NK-92 (cell line): ENCODE measurements around the gene KRCC1.
"Not testable (repeated sequence)": the region's sequence is repeated elsewhere in the genome, so short reads cannot be mapped to it uniquely, and the experiment has no call there.

Experiments
- DNase-seq: peaks from one replicate; lab custom pipeline; 2025; ENCODE audit not compliant: unreplicated experiment; lab: John Stamatoyannopoulos, UW

KRCC1 gene

GRCh38 chr2:88003074-88003755 is 52.4 kb downstream of the KRCC1 start:
- DNase-seq = no peak

DNA sequence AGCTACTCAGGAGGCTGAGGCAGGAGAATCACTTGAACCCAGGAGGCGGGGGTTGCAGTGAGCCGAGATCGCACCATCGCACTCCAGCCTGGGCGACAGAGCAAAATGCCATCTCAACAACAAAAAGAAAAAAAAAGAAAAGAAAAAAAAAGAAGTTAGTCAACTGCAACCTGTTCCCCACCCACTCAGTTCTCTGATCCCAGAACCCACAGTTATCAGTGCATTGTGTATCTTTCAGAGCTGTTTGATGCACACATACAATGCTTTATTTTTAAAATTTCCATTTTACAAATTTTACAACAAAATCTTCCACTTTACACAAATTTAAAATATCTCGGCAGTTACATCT is 53.2 kb downstream of the KRCC1 start:
- no peak for DNase-seq

DNA sequence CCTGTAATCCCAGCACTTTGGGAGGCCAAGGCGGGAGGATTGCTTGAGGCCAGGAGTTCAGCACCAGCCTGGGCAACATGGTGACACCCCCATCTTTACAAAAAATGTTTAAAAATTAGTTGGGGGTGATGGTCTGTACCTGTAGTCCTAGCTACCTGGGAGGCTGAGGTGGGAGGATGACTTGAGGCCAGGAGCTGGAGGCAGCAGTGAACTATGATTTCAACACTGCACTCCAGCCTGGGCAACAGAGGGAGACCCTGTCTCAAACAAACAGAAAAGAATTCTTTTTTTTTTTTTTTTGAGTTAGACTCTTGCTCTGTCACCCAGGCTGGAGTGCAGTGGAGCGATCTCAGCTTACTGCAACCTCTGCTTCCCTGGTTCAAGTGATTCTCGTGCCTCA is 55.1 kb downstream of the KRCC1 start:
- not testable (repeated sequence) for DNase-seq

DNA sequence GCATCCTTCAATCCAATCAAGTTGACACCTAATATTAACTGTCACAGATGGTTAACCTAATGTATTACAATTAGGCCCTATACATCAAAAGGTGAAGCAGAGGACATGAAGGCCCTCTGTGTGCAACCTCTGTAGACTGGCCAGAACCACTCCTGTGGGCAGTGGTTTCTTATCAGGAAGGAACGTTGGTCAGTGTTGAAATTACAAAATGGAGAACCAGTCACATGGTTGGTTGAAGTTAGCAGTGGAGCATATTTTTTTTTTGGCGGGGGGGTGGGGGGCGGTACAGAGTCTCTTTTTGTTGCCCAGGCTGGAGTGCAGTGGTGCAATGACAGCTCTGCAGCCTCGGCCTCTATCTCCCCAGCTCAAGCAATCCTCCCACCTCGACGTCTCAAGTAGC is 59.0 kb downstream of the KRCC1 start:
- DNase-seq = no peak

DNA sequence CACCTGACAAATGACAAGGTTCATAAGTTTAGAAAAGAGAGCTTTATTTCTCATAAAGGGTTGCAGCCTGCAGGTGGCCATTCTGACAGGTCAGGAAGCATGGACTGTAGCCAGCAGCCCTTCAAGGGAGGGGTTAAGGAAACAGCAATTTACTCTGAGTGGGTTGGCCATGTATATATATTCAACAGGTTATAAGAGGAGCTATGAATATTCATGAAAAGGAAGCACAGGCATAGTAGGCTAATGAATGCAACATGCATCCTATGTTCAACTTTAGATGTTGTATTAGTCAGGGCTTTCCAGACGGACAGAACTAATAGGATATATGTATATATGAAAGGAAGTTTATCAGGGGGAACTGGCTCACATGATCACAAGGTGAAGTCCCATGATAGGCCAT is 59.8 kb downstream of the KRCC1 start:
- no peak for DNase-seq

DNA sequence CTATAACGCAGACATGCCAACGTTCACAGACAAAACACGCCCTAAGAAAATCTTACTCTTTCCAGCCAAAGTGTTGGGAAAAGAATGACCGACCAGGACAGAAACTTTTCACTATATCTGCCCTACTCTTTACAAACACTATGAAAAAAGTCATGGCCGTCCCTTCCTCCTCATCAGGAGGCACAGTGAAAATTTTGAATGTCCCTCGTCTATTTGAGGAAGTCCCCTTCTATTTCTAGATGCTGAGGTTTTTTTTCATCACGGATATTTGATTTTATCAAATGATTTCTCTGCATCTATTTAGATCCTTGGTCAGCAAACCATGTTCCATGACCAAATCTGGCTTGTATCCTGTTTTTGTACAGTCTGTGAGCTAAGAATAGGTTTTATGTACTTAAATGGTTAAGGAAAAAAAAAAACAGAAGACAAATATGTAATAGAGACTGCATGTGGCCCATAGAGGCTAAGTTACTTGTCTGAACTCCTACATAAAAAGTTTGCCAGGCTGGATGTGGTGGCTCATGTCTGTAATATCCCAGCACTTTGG is 61.2 kb downstream of the KRCC1 start:
- DNase-seq = not testable (repeated sequence)

DNA sequence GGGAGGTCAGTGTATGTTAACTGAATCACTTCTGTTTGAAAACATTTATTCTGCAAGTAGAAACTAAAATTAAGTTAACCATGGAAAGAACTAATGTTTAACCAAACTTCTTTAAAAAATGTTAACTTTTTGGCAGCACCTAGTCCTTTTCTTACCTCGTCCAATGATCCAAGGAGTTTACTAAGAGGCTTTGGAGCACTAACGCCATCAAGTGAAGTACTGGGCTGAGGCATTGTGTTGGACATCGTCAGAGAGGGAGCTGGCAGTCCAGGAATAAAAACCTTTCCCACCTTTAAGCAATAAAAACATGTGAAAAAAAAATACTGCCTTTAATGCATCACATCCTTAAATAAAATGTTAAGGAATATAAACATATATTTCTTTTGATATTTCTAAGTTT is 63.0 kb downstream of the KRCC1 start:
- not testable (repeated sequence) for DNase-seq

DNA sequence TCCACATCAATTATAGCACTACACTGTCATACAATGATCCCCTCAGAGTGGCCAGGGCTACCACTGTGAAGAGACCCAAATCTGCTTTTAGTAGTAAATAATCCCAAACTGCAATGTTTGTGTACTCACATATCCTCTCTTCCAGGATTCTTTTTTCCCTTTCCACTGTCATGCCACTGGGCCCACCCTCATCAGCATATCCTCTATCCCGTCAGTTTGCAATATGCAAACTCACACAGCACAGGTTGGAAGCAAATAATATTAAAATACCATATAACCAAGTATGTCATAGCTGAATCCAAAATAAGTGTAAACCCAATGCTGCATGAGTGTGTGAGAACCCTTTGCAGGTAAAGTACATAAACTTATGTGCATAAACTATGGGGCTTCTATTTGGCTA is 68.1 kb downstream of the KRCC1 start:
- not testable (repeated sequence) for DNase-seq

DNA sequence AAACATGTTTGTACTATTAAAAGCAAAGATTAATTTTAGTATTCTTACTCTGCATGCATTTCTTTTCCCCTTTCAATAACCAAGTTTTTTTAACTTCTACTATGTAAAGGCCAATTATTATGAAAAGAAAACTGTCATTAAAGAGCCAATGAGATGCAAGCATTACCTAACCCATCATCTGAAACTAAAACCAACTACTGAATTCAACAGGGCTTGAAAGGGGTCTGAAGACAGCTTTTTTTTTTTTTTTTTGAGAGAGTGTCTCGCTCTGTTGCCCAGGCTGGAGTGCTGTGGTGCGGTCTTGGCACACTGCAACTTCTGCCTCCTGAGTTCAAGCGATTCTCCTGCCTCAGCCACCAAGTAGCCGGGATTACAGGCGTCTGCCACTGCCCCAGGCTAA is 69.7 kb downstream of the KRCC1 start:
- DNase-seq = not testable (repeated sequence)

- not testable (repeated sequence) for DNase-seq
These were observed 74.4 kb downstream of the KRCC1 start for GRCh38 chr2:87981182-87981581.
